ENCODE data around the gene ACBD5.
A peak's percentile ranks its signal among the peaks of the same experiment; 100 is the strongest.

DNA sequence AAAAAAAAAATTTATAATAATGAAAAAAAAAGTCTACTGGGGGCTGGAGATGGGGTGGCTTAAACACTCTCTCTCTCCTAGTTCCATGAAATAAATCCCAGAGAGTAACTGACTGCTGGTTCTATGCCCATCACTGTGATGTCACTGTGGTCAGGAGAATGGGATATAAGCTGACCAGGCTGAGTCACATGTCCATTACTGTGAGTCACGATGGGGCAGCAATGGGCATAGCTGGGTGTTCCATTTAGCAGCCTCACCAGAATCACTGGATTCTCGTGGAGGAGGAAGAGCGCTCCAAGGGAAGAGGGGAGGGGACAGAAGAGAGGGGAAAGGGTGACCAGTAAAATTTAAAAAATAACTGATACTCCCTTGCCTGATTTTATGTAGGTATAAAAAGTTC, 48.3 kb downstream of the ACBD5 start:
- TF ChIP-seq EP300 (IDR thresholded peaks at IDR 0.05; ENCODE audit: borderline replicate concordance in 1 of 2, low read depth in 1 of 2, low read length in 1 of 2) (peak in 1 of 2 experiments; percentile 14; a peak in 1 of 4 replicates), MXI1 (IDR thresholded peaks at IDR 0.05; ENCODE audit: low read depth, low read length) (no peak), GABPA (IDR thresholded peaks at IDR 0.05; ENCODE audit: low read depth) (no peak)
- TF ChIP-seq, protein P1, sequence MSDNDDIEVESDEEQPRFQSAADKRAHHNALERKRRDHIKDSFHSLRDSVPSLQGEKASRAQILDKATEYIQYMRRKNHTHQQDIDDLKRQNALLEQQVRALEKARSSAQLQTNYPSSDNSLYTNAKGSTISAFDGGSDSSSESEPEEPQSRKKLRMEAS (IDR thresholded peaks at IDR 0.05; ENCODE audit: low read depth), result peak; percentile 54
